ENCODE results near the gene FGFR3.
A peak's percentile ranks its signal among the peaks of the same experiment; 100 is the strongest.

The FGFR3 gene

GRCh38 chr4:1808396-1808795 lies 15.3 kb downstream of the FGFR3 start:
- no peak for DNase-seq (ENCODE audit: low spot score)
- TF ChIP-seq CTCF (IDR thresholded peaks at IDR 0.05; ENCODE audit: extremely low read depth, insufficient read depth, missing control alignments): no peak
- in situ Hi-C loops (cut with MboI; ENCODE audit: low pct_unique_long_range_greater_than_20kb, low sequenced_read_pairs, unreplicated experiment): no loop called here

GRCh38 chr4:1808851-1809753 lies 16.0 kb downstream of the FGFR3 start:
- no peak for TF ChIP-seq CTCF (IDR thresholded peaks at IDR 0.05; ENCODE audit: extremely low read depth, insufficient read depth, missing control alignments)
- in situ Hi-C loops (cut with MboI; ENCODE audit: low pct_unique_long_range_greater_than_20kb, low sequenced_read_pairs, unreplicated experiment): no loop called here
- DNase-seq (ENCODE audit: low spot score): no peak

GRCh38 chr4:1809754-1810502 lies 16.8 kb downstream of the FGFR3 start:
- in situ Hi-C loops (cut with MboI; ENCODE audit: low pct_unique_long_range_greater_than_20kb, low sequenced_read_pairs, unreplicated experiment): loop anchor here (5.0 kb wide), 1 partner anchor 68 kb away; no protein-coding TSS in a partner anchor
- DNase-seq (ENCODE audit: low spot score): peak; percentile 92
- TF ChIP-seq CTCF (IDR thresholded peaks at IDR 0.05; ENCODE audit: extremely low read depth, insufficient read depth, missing control alignments): peak; percentile 97

GRCh38 chr4:1810765-1811164 lies 17.7 kb downstream of the FGFR3 start:
- TF ChIP-seq CTCF (IDR thresholded peaks at IDR 0.05; ENCODE audit: extremely low read depth, insufficient read depth, missing control alignments): no peak
- in situ Hi-C loops (cut with MboI; ENCODE audit: low pct_unique_long_range_greater_than_20kb, low sequenced_read_pairs, unreplicated experiment): loop anchor here (5.0 kb wide), 1 partner anchor 68 kb away; no protein-coding TSS in a partner anchor
- DNase-seq (ENCODE audit: low spot score): no peak

GRCh38 chr4:1812720-1813119 lies 19.6 kb downstream of the FGFR3 start:
- DNase-seq (ENCODE audit: low spot score): no peak
- in situ Hi-C loops (cut with MboI; ENCODE audit: low pct_unique_long_range_greater_than_20kb, low sequenced_read_pairs, unreplicated experiment): loop anchor here (5.0 kb wide), 1 partner anchor 70 kb away; no protein-coding TSS in a partner anchor
- TF ChIP-seq CTCF (IDR thresholded peaks at IDR 0.05; ENCODE audit: extremely low read depth, insufficient read depth, missing control alignments): no peak

- TF ChIP-seq CTCF (IDR thresholded peaks at IDR 0.05; ENCODE audit: extremely low read depth, insufficient read depth, missing control alignments): no peak
- in situ Hi-C loops (cut with MboI; ENCODE audit: low pct_unique_long_range_greater_than_20kb, low sequenced_read_pairs, unreplicated experiment): loop anchor here (5.0 kb wide), 1 partner anchor 71 kb away; no protein-coding TSS in a partner anchor
- DNase-seq (ENCODE audit: low spot score): no peak
Observed at GRCh38 chr4:1813231-1813630, 20.1 kb downstream of the FGFR3 start.

Measured in GM13977 (cell line).